GM12878 (cell line): Measurements from ENCODE around the gene ADIPOQ.

Experiments
- CTCF ChIP-seq, 3 experiments: IDR thresholded peaks in 2 of 3; conservative IDR thresholded peaks in 1 of 3; 2 replicates each; pipeline ENCODE4 v1.5.1; 2011; ENCODE audit warnings: low read depth in 3 of 3, low read length in 3 of 3, mild to moderate bottlenecking in 3 of 3, control low read depth in 2 of 3, moderate library complexity in 2 of 3, inconsistent platforms in 1 of 3, mixed read lengths in 1 of 3; ENCODE audit not compliant: control insufficient read depth in 2 of 3, insufficient read depth in 1 of 3; ENCODE audit errors: extremely low read depth in 1 of 3
- JUND ChIP-seq: IDR thresholded peaks from 2 replicates; pipeline ENCODE4 v1.6.1; 2012; ENCODE audit warnings: low read depth, mild to moderate bottlenecking, low read length, improper control_type of control experiment, moderate library complexity
- MEF2A ChIP-seq: IDR thresholded peaks from 2 replicates; pipeline ENCODE4 v1.6.1; 2011; ENCODE audit warnings: low read depth, mild to moderate bottlenecking, low read length, moderate library complexity; ENCODE audit not compliant: insufficient read depth
- POLR2A ChIP-seq: IDR thresholded peaks from 2 replicates; pipeline ENCODE4 v1.6.1; 2011; ENCODE audit warnings: low read depth, mild to moderate bottlenecking, low read length
- SP1 ChIP-seq: IDR thresholded peaks from one replicate; pipeline ENCODE4 v1.6.1; 2011; ENCODE audit warnings: low read depth, low read length
- ZBTB33 ChIP-seq: fragments of 450-650 bp; IDR thresholded peaks from 2 replicates; pipeline ENCODE4 v1.6.1; 2017; ENCODE audit warnings: mild to moderate bottlenecking
- ZNF24 ChIP-seq: fragments of 450-650 bp; IDR thresholded peaks from 2 replicates; pipeline ENCODE4 v1.6.1; 2017; ENCODE audit warnings: antibody characterized with exemption, mild to moderate bottlenecking
- ZNF274 ChIP-seq: IDR thresholded peaks from one replicate; pipeline ENCODE4 v1.8.0; 2011; ENCODE audit not compliant: insufficient read length, insufficient read depth

- TF ChIP-seq CTCF (IDR thresholded peaks at IDR 0.05 in 2 of 3, conservative IDR thresholded peaks at IDR 0.05 in 1 of 3; ENCODE audit: control insufficient read depth in 2 of 3, extremely low read depth in 1 of 3, insufficient read depth in 1 of 3, low read depth in 3 of 3, low read length in 3 of 3) (no peak), ZNF24 (no peak), MEF2A (no peak), ZBTB33 (no peak), ZNF274 (no peak), SP1 (no peak), POLR2A (no peak), JUND (no peak)
These were observed 39.8 kb upstream of the ADIPOQ start for GRCh38 chr3:186802701-186803100.
